Esophagus squamous epithelium (tissue), 5 donors: ENCODE measurements around the gene PYROXD2. TPM values are rescaled to one million over a fixed set of nuclear protein-coding genes. Genes with fewer than 3 reads are reported as not detected.

Experiments
- DNase-seq: peaks from one replicate; lab custom pipeline; 2025; lab: John Stamatoyannopoulos, UW
- H3K27ac ChIP-seq, 4 donors: fragments of 200-600 bp; sonication (generic); one replicate each; pipeline ENCODE4 v1.5.1; 2016 to 2019; ENCODE audit warnings: mild to moderate bottlenecking in 1 of 4
- H3K27me3 ChIP-seq, 4 donors: fragments of 200-600 bp; sonication (generic); 1 replicate in 3 of 4; 2 replicates in 1 of 4; pipeline versions ENCODE4 v1.5.1 to v1.6.0; 2017 to 2021; ENCODE audit warnings: antibody characterized with exemption in 1 of 4
- H3K36me3 ChIP-seq, 3 donors: fragments of 200-600 bp; sonication (generic); one replicate each; pipeline ENCODE4 v1.5.1; 2016 to 2019
- H3K4me1 ChIP-seq, 3 donors: fragments of 200-600 bp; sonication (generic); one replicate each; pipeline ENCODE4 v1.5.1; 2017 to 2019
- H3K4me3 ChIP-seq, 4 donors: fragments of 200-600 bp; sonication (generic); 1 replicate in 3 of 4; 2 replicates in 1 of 4; pipeline ENCODE4 v1.5.1; 2016 to 2019; ENCODE audit warnings: mild to moderate bottlenecking in 2 of 4, moderate library complexity in 1 of 4
- H3K9me3 ChIP-seq, 3 donors: fragments of 200-600 bp; sonication (generic); one replicate each; pipeline ENCODE4 v1.5.1; 2016 to 2019
- POLR2A ChIP-seq, 4 donors: fragments of 450-650 bp; IDR thresholded peaks; one replicate each; pipeline ENCODE4 v1.6.1; 2017; ENCODE audit warnings: antibody characterized with exemption in 4 of 4, mild to moderate bottlenecking in 4 of 4, moderate library complexity in 3 of 4
- WGBS, 2 donors: methylation state at CpG; one replicate each; pipeline ENCODE4 v1.1.5; 2018; 5-methylcytosine and 5-hydroxymethylcytosine counted together
- intact Hi-C: fragments of 100-400 bp; cut with DNase I; formaldehyde crosslinking; loops from one replicate; pipeline ENCODE4 v1.15.0; 2022
- total RNA-seq, 4 donors: library from RNA; depleted of rRNA; stranded (reverse); fragments of >200 nt; gene quantifications; one replicate each; pipeline ENCODE4 v1.1.0, GENCODE V29; 2016
- TF ChIP-seq, protein P1 (sequence below), 6 experiments: fragments of 450-650 bp in 4 of 6; fragments of 200-600 bp in 2 of 6; sonication (generic) in 2 of 6; IDR thresholded peaks; one replicate each; pipeline ENCODE4 v1.5.1; 2016 to 2019; ENCODE audit warnings: antibody characterized with exemption in 6 of 6, mild to moderate bottlenecking in 4 of 6, moderate library complexity in 4 of 6
- donor health status: DM: yes; HTN: yes; CAD: no.

The PYROXD2 gene
- total RNA-seq, 4 donors from 2014 or later, result 1.6 to 7.7 (median 3.9) TPM

DNA sequence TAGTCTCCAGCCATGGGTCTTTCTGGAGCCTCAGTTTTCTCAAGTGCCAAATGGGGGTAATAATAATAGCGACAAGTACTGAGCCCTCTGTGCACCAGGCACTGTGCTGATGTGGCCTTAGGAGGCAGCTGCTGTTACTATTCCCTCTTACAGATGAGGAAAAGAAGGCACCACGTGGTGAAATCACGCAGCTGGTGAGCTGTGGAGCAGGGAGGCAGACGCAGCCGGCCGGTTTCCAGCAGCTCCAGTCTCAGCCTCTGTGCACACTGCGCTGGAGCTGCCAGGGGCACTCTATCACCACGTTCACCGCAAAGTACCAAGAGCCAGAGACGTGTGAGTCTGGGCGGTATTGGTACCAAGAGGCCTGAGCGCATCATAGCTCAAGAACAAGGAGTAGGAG, 9.6 kb downstream of the PYROXD2 start:
- TF ChIP-seq, protein P1, sequence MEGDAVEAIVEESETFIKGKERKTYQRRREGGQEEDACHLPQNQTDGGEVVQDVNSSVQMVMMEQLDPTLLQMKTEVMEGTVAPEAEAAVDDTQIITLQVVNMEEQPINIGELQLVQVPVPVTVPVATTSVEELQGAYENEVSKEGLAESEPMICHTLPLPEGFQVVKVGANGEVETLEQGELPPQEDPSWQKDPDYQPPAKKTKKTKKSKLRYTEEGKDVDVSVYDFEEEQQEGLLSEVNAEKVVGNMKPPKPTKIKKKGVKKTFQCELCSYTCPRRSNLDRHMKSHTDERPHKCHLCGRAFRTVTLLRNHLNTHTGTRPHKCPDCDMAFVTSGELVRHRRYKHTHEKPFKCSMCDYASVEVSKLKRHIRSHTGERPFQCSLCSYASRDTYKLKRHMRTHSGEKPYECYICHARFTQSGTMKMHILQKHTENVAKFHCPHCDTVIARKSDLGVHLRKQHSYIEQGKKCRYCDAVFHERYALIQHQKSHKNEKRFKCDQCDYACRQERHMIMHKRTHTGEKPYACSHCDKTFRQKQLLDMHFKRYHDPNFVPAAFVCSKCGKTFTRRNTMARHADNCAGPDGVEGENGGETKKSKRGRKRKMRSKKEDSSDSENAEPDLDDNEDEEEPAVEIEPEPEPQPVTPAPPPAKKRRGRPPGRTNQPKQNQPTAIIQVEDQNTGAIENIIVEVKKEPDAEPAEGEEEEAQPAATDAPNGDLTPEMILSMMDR (IDR thresholded peaks at IDR 0.05), result no peak
- TF ChIP-seq POLR2A (IDR thresholded peaks at IDR 0.05), result no peak
- Histone ChIP-seq H3K4me3 (no peak overlapping the region), H3K27me3 (no peaks in the 10 kb centered on the region), H3K27ac (peak overlapping the region in 1 of 4 donors; percentile 47), H3K9me3 (no peaks in the 10 kb centered on the region), H3K36me3 (peaks cover 0 to 9% (median 0%) of the 10 kb centered on the region in 3 donors), H3K4me1 (peaks cover 0 to 11% (median 7%) of the 10 kb centered on the region in 3 donors)
- 91 to 98% methylated on average over 11 of the region's 12 CpGs for WGBS, 2 donors
- no peak for DNase-seq
- intact Hi-C loops, result no loop called here

DNA sequence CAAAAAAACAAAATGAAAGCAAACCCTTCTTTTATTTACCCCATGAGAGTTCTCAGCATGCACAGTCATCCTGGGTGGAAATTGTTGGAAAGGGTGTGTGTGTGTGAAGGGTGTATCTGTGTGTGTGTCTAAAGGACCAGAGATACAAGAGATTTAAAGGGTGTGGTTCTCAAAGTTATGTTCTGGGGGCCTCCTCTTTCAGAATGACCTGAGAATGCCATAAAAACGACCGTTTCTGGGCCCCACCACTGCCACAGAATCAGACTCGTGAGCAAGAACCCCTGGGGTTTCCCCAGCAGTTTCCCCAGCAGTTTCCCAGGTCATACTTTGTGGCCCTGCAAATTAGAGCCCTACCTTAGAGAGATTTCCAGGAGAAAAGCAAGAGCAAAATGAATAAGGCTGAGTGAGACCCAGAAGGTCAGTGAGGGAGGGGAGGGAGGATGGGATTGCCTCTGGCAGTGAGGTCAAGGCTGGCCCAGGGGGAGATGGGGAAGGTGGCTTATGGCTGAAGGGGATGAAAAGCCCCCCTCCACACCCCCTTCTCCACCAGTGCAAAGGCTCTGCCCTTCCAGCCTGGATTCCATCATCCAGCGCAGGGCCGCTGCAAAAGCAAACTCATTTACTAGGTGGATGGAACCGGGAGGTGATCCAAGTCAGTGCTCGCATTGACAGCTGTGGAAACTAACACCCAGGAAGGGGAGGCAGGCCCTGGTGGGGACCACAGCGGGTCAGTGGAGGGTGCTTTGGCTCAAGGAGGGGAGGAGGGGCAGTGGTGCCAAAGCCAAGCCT, 10.2 kb downstream of the PYROXD2 start:
- WGBS, 2 donors, result 55 to 81% methylated on average over 5 of the region's 8 CpGs

GRCh38 chr10:98403812-98404504, 11.0 kb downstream of the PYROXD2 start:
- no peak for DNase-seq
- peaks cover 0 to 11% (median 7%) of the 10 kb centered on the region in 3 donors for H3K4me1 ChIP-seq
- TF ChIP-seq POLR2A (IDR thresholded peaks at IDR 0.05), result no peak
- TF ChIP-seq, protein P1 (IDR thresholded peaks at IDR 0.05), result no peak
- intact Hi-C loops, result no loop called here
- H3K4me3 ChIP-seq, result no peak overlapping the region
- no peaks in the 10 kb centered on the region for H3K9me3 ChIP-seq
- H3K27me3 ChIP-seq, result no peaks in the 10 kb centered on the region
- peaks cover 0 to 13% (median 0%) of the 10 kb centered on the region in 3 donors for H3K36me3 ChIP-seq
- WGBS, 2 donors, result 56 to 58% methylated on average over 7 of the region's 7 CpGs
- no peak overlapping the region for H3K27ac ChIP-seq

More for the DNA sequence above, 10.2 kb downstream of the PYROXD2 start:
- no peak overlapping the region for H3K4me3 ChIP-seq
- intact Hi-C loops, result no loop called here
- DNase-seq, result no peak
- peaks cover 0 to 12% (median 0%) of the 10 kb centered on the region in 3 donors for H3K36me3 ChIP-seq
- no peaks in the 10 kb centered on the region for H3K9me3 ChIP-seq
- peak overlapping the region in 1 of 4 donors; percentile 47 for H3K27ac ChIP-seq
- peaks cover 0 to 11% (median 7%) of the 10 kb centered on the region in 3 donors for H3K4me1 ChIP-seq
- TF ChIP-seq, protein P1 (IDR thresholded peaks at IDR 0.05), result no peak
- no peak for TF ChIP-seq POLR2A (IDR thresholded peaks at IDR 0.05)
- no peaks in the 10 kb centered on the region for H3K27me3 ChIP-seq

GRCh38 chr10:98402931-98403718, 11.9 kb downstream of the PYROXD2 start:
- H3K4me3 ChIP-seq, result no peak overlapping the region
- no peak for DNase-seq
- TF ChIP-seq POLR2A (IDR thresholded peaks at IDR 0.05), result no peak
- intact Hi-C loops, result no loop called here
- H3K27ac ChIP-seq, result no peak overlapping the region
- peaks cover 0 to 13% (median 0%) of the 10 kb centered on the region in 3 donors for H3K36me3 ChIP-seq
- H3K27me3 ChIP-seq, result no peaks in the 10 kb centered on the region
- peaks cover 0 to 11% (median 7%) of the 10 kb centered on the region in 3 donors for H3K4me1 ChIP-seq
- 94 to 96% methylated on average over 22 to 23 of the region's 23 CpGs for WGBS, 2 donors
- H3K9me3 ChIP-seq, result no peaks in the 10 kb centered on the region

- Histone ChIP-seq H3K36me3 (peaks cover 0 to 15% (median 0%) of the 10 kb centered on the region in 3 donors), H3K4me3 (no peak overlapping the region), H3K4me1 (peaks cover 0 to 11% (median 7%) of the 10 kb centered on the region in 3 donors), H3K27ac (no peak overlapping the region), H3K27me3 (no peaks in the 10 kb centered on the region), H3K9me3 (no peaks in the 10 kb centered on the region)
- 84 to 89% methylated on average over 7 of the region's 7 CpGs for WGBS, 2 donors
- intact Hi-C loops, result no loop called here
- TF ChIP-seq, protein P1 (IDR thresholded peaks at IDR 0.05), result no peak
- TF ChIP-seq POLR2A (IDR thresholded peaks at IDR 0.05), result no peak
- no peak for DNase-seq
Observed at GRCh38 chr10:98402478-98402877, 12.5 kb downstream of the PYROXD2 start.
